Measurements from ENCODE around the gene FAM53A. TPM values are rescaled to one million over a fixed set of nuclear protein-coding genes. Genes with fewer than 3 reads are reported as not detected.

FAM53A gene
- total and polyA plus RNA-seq, 7 experiments from 2014 or later = 1.2 to 3.6 (median 2.1) TPM

- ChIA-PET CTCF (no interaction called here), POLR2A (interaction anchor here (0.5 kb wide), 1 partner anchor 67 kb away, joined by 3 read pairs; no protein-coding TSS in a partner anchor)
- Histone ChIP-seq H3K27ac (ENCODE audit: low read depth, low read length) (no peak overlapping the region), H3K4me1 (ENCODE audit: control insufficient read depth in 2 of 2, insufficient read depth in 2 of 2, low read length in 2 of 2) (no peaks in the 10 kb centered on the region), H3K36me3 (ENCODE audit: control insufficient read depth in 2 of 3, insufficient read depth in 3 of 3, low read length in 3 of 3) (no peaks in the 10 kb centered on the region), H3K9me3 (ENCODE audit: control insufficient read depth in 2 of 3, low read length in 3 of 3) (no peaks in the 10 kb centered on the region), H3K27me3 (ENCODE audit: control insufficient read depth in 2 of 2, insufficient read depth in 2 of 2, low read length in 2 of 2) (no peaks in the 10 kb centered on the region), H3K4me3 (ENCODE audit: low read length) (no peak overlapping the region)
- no peak overlapping the region for H3K27ac Mint-ChIP-seq
- no peak for DNase-seq
- H3K27me3 Mint-ChIP-seq = no peaks in the 10 kb centered on the region
- peaks cover 0 to 8% (median 7%) of the 10 kb centered on the region in 7 donors for H3K4me1 Mint-ChIP-seq
- H3K4me3 Mint-ChIP-seq = no peak overlapping the region
- no peaks in the 10 kb centered on the region for H3K36me3 Mint-ChIP-seq
- peak; percentile 11 for ATAC-seq
- intact Hi-C loops (cut with micrococcal nuclease) = no loop called here
- peaks cover 0 to 6% (median 0%) of the 10 kb centered on the region in 11 donors for H3K9me3 Mint-ChIP-seq
These were observed 60.7 kb downstream of the FAM53A start for GRCh38 chr4:1623400-1623799.

GRCh38 chr4:1622956-1623355, 61.2 kb downstream of the FAM53A start:
- H3K27me3 ChIP-seq (ENCODE audit: control insufficient read depth in 2 of 2, insufficient read depth in 2 of 2, low read length in 2 of 2) = no peaks in the 10 kb centered on the region
- H3K36me3 ChIP-seq (ENCODE audit: control insufficient read depth in 2 of 3, insufficient read depth in 3 of 3, low read length in 3 of 3) = no peaks in the 10 kb centered on the region
- Mint-ChIP-seq H3K27me3 (no peaks in the 10 kb centered on the region), H3K4me3 (no peak overlapping the region), H3K4me1 (peaks cover 0 to 9% (median 8%) of the 10 kb centered on the region in 7 donors), H3K9me3 (peaks cover 0 to 6% (median 0%) of the 10 kb centered on the region in 11 donors), H3K36me3 (no peaks in the 10 kb centered on the region), H3K27ac (no peak overlapping the region)
- H3K9me3 ChIP-seq (ENCODE audit: control insufficient read depth in 2 of 3, low read length in 3 of 3) = peaks cover 0 to 1% (median 0%) of the 10 kb centered on the region in 3 experiments
- no peaks in the 10 kb centered on the region for H3K4me1 ChIP-seq (ENCODE audit: control insufficient read depth in 2 of 2, insufficient read depth in 2 of 2, low read length in 2 of 2)
- intact Hi-C loops (cut with micrococcal nuclease) = no loop called here
- ChIA-PET POLR2A (no interaction called here), CTCF (no interaction called here)
- H3K4me3 ChIP-seq (ENCODE audit: low read length) = no peak overlapping the region
- DNase-seq (no peak), ATAC-seq (no peak)
- no peak overlapping the region for H3K27ac ChIP-seq (ENCODE audit: low read depth, low read length)

GRCh38 chr4:1622238-1622637, 61.9 kb downstream of the FAM53A start:
- Mint-ChIP-seq H3K4me3 (no peak overlapping the region), H3K27ac (no peak overlapping the region), H3K27me3 (no peaks in the 10 kb centered on the region), H3K9me3 (peaks cover 0 to 10% (median 3%) of the 10 kb centered on the region in 11 donors), H3K36me3 (peaks cover 0 to 6% (median 0%) of the 10 kb centered on the region in 5 donors), H3K4me1 (peaks cover 0 to 16% (median 14%) of the 10 kb centered on the region in 7 donors)
- DNase-seq (no peak), ATAC-seq (no peak)
- Histone ChIP-seq H3K4me3 (ENCODE audit: low read length) (no peak overlapping the region), H3K4me1 (ENCODE audit: control insufficient read depth in 2 of 2, insufficient read depth in 2 of 2, low read length in 2 of 2) (no peaks in the 10 kb centered on the region), H3K27ac (ENCODE audit: low read depth, low read length) (no peak overlapping the region), H3K27me3 (ENCODE audit: control insufficient read depth in 2 of 2, insufficient read depth in 2 of 2, low read length in 2 of 2) (no peaks in the 10 kb centered on the region), H3K9me3 (ENCODE audit: control insufficient read depth in 2 of 3, low read length in 3 of 3) (peaks cover 0 to 6% (median 0%) of the 10 kb centered on the region in 3 experiments), H3K36me3 (ENCODE audit: control insufficient read depth in 2 of 3, insufficient read depth in 3 of 3, low read length in 3 of 3) (no peaks in the 10 kb centered on the region)
- intact Hi-C loops (cut with micrococcal nuclease) = no loop called here
- POLR2A ChIA-PET = no interaction called here
- CTCF ChIA-PET = no interaction called here

GRCh38 chr4:1621526-1621925, 62.6 kb downstream of the FAM53A start:
- no peak overlapping the region for H3K27ac ChIP-seq (ENCODE audit: low read depth, low read length)
- Mint-ChIP-seq H3K9me3 (peaks cover 0 to 11% (median 4%) of the 10 kb centered on the region in 11 donors), H3K27ac (no peak overlapping the region), H3K27me3 (no peaks in the 10 kb centered on the region), H3K4me3 (no peak overlapping the region), H3K4me1 (peaks cover 0 to 23% (median 20%) of the 10 kb centered on the region in 7 donors), H3K36me3 (peaks cover 0 to 6% (median 0%) of the 10 kb centered on the region in 5 donors)
- POLR2A ChIA-PET = interaction anchor here (2.6 kb wide), 1 partner anchor 16 kb away, joined by 12 read pairs; no protein-coding TSS in a partner anchor
- ATAC-seq (no peak), DNase-seq (no peak)
- no peaks in the 10 kb centered on the region for H3K36me3 ChIP-seq (ENCODE audit: control insufficient read depth in 2 of 3, insufficient read depth in 3 of 3, low read length in 3 of 3)
- H3K9me3 ChIP-seq (ENCODE audit: control insufficient read depth in 2 of 3, low read length in 3 of 3) = peaks cover 0 to 6% (median 0%) of the 10 kb centered on the region in 3 experiments
- H3K27me3 ChIP-seq (ENCODE audit: control insufficient read depth in 2 of 2, insufficient read depth in 2 of 2, low read length in 2 of 2) = no peaks in the 10 kb centered on the region
- H3K4me3 ChIP-seq (ENCODE audit: low read length) = no peak overlapping the region
- H3K4me1 ChIP-seq (ENCODE audit: control insufficient read depth in 2 of 2, insufficient read depth in 2 of 2, low read length in 2 of 2) = peaks cover 0 to 3% of the 10 kb centered on the region in 2 donors
- intact Hi-C loops (cut with micrococcal nuclease) = no loop called here
- CTCF ChIA-PET = no interaction called here

- Histone ChIP-seq H3K27ac (ENCODE audit: low read depth, low read length) (no peak overlapping the region), H3K9me3 (ENCODE audit: control insufficient read depth in 2 of 3, low read length in 3 of 3) (peaks cover 0 to 14% (median 7%) of the 10 kb centered on the region in 3 experiments), H3K4me3 (ENCODE audit: low read length) (no peak overlapping the region), H3K4me1 (ENCODE audit: control insufficient read depth in 2 of 2, insufficient read depth in 2 of 2, low read length in 2 of 2) (peaks cover 0 to 15% of the 10 kb centered on the region in 2 donors), H3K36me3 (ENCODE audit: control insufficient read depth in 2 of 3, insufficient read depth in 3 of 3, low read length in 3 of 3) (no peaks in the 10 kb centered on the region), H3K27me3 (ENCODE audit: control insufficient read depth in 2 of 2, insufficient read depth in 2 of 2, low read length in 2 of 2) (no peaks in the 10 kb centered on the region)
- Mint-ChIP-seq H3K9me3 (peaks cover 4 to 27% (median 11%) of the 10 kb centered on the region in 11 donors), H3K36me3 (peaks cover 0 to 12% (median 5%) of the 10 kb centered on the region in 5 donors), H3K4me3 (no peak overlapping the region), H3K4me1 (peaks cover 7 to 43% (median 40%) of the 10 kb centered on the region in 7 donors), H3K27ac (peak overlapping the region in 1 of 9 donors; percentile 4), H3K27me3 (no peaks in the 10 kb centered on the region)
- intact Hi-C loops (cut with micrococcal nuclease) = no loop called here
- CTCF ChIA-PET = interaction anchor here (0.5 kb wide), 1 partner anchor 68 kb away, joined by 3 read pairs; no protein-coding TSS in a partner anchor
- POLR2A ChIA-PET = interaction anchor here (0.6 to 2.6 kb wide), 2 partner anchors 14 to 39 kb away, joined by 3 to 12 read pairs; no protein-coding TSS in a partner anchor
- DNase-seq (no peak), ATAC-seq (no peak)
These were observed 64.9 kb downstream of the FAM53A start for GRCh38 chr4:1619151-1619672.

- H3K27ac Mint-ChIP-seq = no peak overlapping the region
- peaks cover 0 to 12% (median 5%) of the 10 kb centered on the region in 5 donors for H3K36me3 Mint-ChIP-seq
- Histone ChIP-seq H3K9me3 (ENCODE audit: control insufficient read depth in 2 of 3, low read length in 3 of 3) (peaks cover 0 to 14% (median 7%) of the 10 kb centered on the region in 3 experiments), H3K36me3 (ENCODE audit: control insufficient read depth in 2 of 3, insufficient read depth in 3 of 3, low read length in 3 of 3) (no peaks in the 10 kb centered on the region), H3K4me3 (ENCODE audit: low read length) (no peak overlapping the region), H3K4me1 (ENCODE audit: control insufficient read depth in 2 of 2, insufficient read depth in 2 of 2, low read length in 2 of 2) (peaks cover 0 to 15% of the 10 kb centered on the region in 2 donors), H3K27ac (ENCODE audit: low read depth, low read length) (no peak overlapping the region), H3K27me3 (ENCODE audit: control insufficient read depth in 2 of 2, insufficient read depth in 2 of 2, low read length in 2 of 2) (no peaks in the 10 kb centered on the region)
- no peak for DNase-seq
- peaks cover 7 to 48% (median 45%) of the 10 kb centered on the region in 7 donors for H3K4me1 Mint-ChIP-seq
- ChIA-PET CTCF (interaction anchor here (0.5 kb wide), 1 partner anchor 67 kb away, joined by 3 read pairs; no protein-coding TSS in a partner anchor), POLR2A (no interaction called here)
- intact Hi-C loops (cut with micrococcal nuclease) = no loop called here
- H3K27me3 Mint-ChIP-seq = no peaks in the 10 kb centered on the region
- peaks cover 4 to 31% (median 14%) of the 10 kb centered on the region in 11 donors for H3K9me3 Mint-ChIP-seq
- no peak overlapping the region for H3K4me3 Mint-ChIP-seq
- no peak for ATAC-seq
These were observed 65.7 kb downstream of the FAM53A start for GRCh38 chr4:1618438-1618837.

All from naive thymus-derived CD4-positive, alpha-beta T cell (primary cell).